Myocyte (in vitro differentiated cells): ENCODE data around the gene MGAT5. TPM values are rescaled to one million over a fixed set of nuclear protein-coding genes. Genes with fewer than 3 reads are reported as not detected.

ENCODE experiments used
- DNase-seq: peaks from one replicate; pipeline ENCODE4 v3.0.0-alpha.2; 2012; ENCODE audit warnings: low read depth
- total RNA-seq: library from RNA; depleted of rRNA; stranded (reverse); fragments of >200 nt; gene quantifications from 2 replicates; pipeline ENCODE4 v1.2.3, GENCODE V29; 2014

Gene MGAT5
- total RNA-seq, 1 donor from 2014 or later: 20.0 TPM

- DNase-seq: no peak
Observed at GRCh38 chr2:134391751-134392160, 137.9 kb downstream of the MGAT5 start.

GRCh38 chr2:134392442-134393074 is 138.7 kb downstream of the MGAT5 start:
- no peak for DNase-seq

GRCh38 chr2:134393075-134393461 is 139.2 kb downstream of the MGAT5 start:
- no peak for DNase-seq

- no peak for DNase-seq
Observed at GRCh38 chr2:134395779-134396178, 141.9 kb downstream of the MGAT5 start.

GRCh38 chr2:134396493-134396892 is 142.6 kb downstream of the MGAT5 start:
- no peak for DNase-seq

- no peak for DNase-seq
Observed at GRCh38 chr2:134397146-134397896, 143.4 kb downstream of the MGAT5 start.

- DNase-seq: no peak
Observed at GRCh38 chr2:134398300-134398699, 144.4 kb downstream of the MGAT5 start.

GRCh38 chr2:134399096-134399495 is 145.2 kb downstream of the MGAT5 start:
- no peak for DNase-seq

GRCh38 chr2:134401081-134401497 is 147.2 kb downstream of the MGAT5 start:
- DNase-seq: peak; percentile 34

GRCh38 chr2:134401789-134402188 is 147.9 kb downstream of the MGAT5 start:
- peak; percentile 68 for DNase-seq

GRCh38 chr2:134402410-134402809 is 148.5 kb downstream of the MGAT5 start:
- DNase-seq: peak; percentile 72

GRCh38 chr2:134405611-134406081 is 151.8 kb downstream of the MGAT5 start:
- DNase-seq: no peak

GRCh38 chr2:134406311-134406710 is 152.4 kb downstream of the MGAT5 start:
- no peak for DNase-seq

GRCh38 chr2:134406736-134407135 is 152.9 kb downstream of the MGAT5 start:
- DNase-seq: no peak

- no peak for DNase-seq
Observed at GRCh38 chr2:134407154-134407890, 153.4 kb downstream of the MGAT5 start.

GRCh38 chr2:134408386-134408785 is 154.5 kb downstream of the MGAT5 start:
- peak; percentile 50 for DNase-seq

- peak; percentile 28 for DNase-seq
Observed at GRCh38 chr2:134408791-134409190, 154.9 kb downstream of the MGAT5 start.

GRCh38 chr2:134410006-134410405 is 156.1 kb downstream of the MGAT5 start:
- DNase-seq: no peak

- no peak for DNase-seq
Observed at GRCh38 chr2:134410831-134411231, 157.0 kb downstream of the MGAT5 start.

GRCh38 chr2:134411279-134411827 is 157.5 kb downstream of the MGAT5 start:
- DNase-seq: no peak

GRCh38 chr2:134411828-134412638 is 158.2 kb downstream of the MGAT5 start:
- peak; percentile 91 for DNase-seq
